Natural killer cell (primary cell): ENCODE measurements around the gene RTP2. TPM values are rescaled to one million over a fixed set of nuclear protein-coding genes. Genes with fewer than 3 reads are reported as not detected.

Experiments
- ATAC-seq, 3 donors: fragments of 150-1000 bp in 2 of 3; fragments of 200-7000 bp in 1 of 3; cut with Tn5 transposase; 1 replicate in 1 of 3; 2 replicates in 2 of 3; pipeline ENCODE4 v1.10.0; 2021; ENCODE audit warnings: mild to moderate bottlenecking in 2 of 3, moderate library complexity in 2 of 3
- DNase-seq, 2 donors: peaks; one replicate each; pipeline versions ENCODE4 v3.0.0 to v3.0.0-alpha.2; 2013 to 2021; ENCODE audit warnings: mixed read lengths in 1 of 2
- H3K27ac ChIP-seq: one replicate; pipeline ENCODE4 v1.5.1; 2013; ENCODE audit warnings: mild to moderate bottlenecking, low read length
- H3K27me3 ChIP-seq: one replicate; pipeline ENCODE4 v1.6.1; 2013; ENCODE audit warnings: low read length; ENCODE audit not compliant: control insufficient read depth, insufficient read depth
- H3K36me3 ChIP-seq: one replicate; pipeline ENCODE4 v1.6.1; 2013; ENCODE audit warnings: low read length; ENCODE audit not compliant: control insufficient read depth, insufficient read depth
- H3K4me1 ChIP-seq: one replicate; pipeline ENCODE4 v1.6.1; 2013; ENCODE audit warnings: low read length; ENCODE audit not compliant: control insufficient read depth, insufficient read depth
- H3K4me3 ChIP-seq: one replicate; pipeline ENCODE4 v1.5.1; 2013; ENCODE audit warnings: low read length
- H3K9me3 ChIP-seq: one replicate; pipeline ENCODE4 v1.6.1; 2013; ENCODE audit warnings: low read length; ENCODE audit not compliant: control insufficient read depth, insufficient read depth
- H3K27ac Mint-ChIP-seq, 2 donors: one replicate each; pipeline ENCODE4 v1.8.0; 2022; ENCODE audit warnings: mild to moderate bottlenecking in 2 of 2, mixed read lengths in 2 of 2, moderate library complexity in 1 of 2
- H3K27me3 Mint-ChIP-seq, 2 donors: one replicate each; pipeline ENCODE4 v1.8.0; 2022; ENCODE audit warnings: low read depth in 2 of 2, mixed read lengths in 2 of 2
- H3K36me3 Mint-ChIP-seq: one replicate; pipeline ENCODE4 v1.8.0; 2022; ENCODE audit warnings: mixed read lengths
- H3K4me1 Mint-ChIP-seq, 2 donors: one replicate each; pipeline ENCODE4 v1.8.0; 2022; ENCODE audit warnings: mixed read lengths in 2 of 2
- H3K4me3 Mint-ChIP-seq: one replicate; pipeline ENCODE4 v1.8.0; 2022; ENCODE audit warnings: mild to moderate bottlenecking, moderate library complexity, mixed read lengths
- H3K9me3 Mint-ChIP-seq, 2 donors: one replicate each; pipeline ENCODE4 v1.8.0; 2022; ENCODE audit warnings: mixed read lengths in 2 of 2
- CTCF ChIP-seq: fragments of 200-600 bp; IDR thresholded peaks from one replicate; pipeline ENCODE4 v1.8.0; 2022; ENCODE audit warnings: antibody characterized with exemption
- WGBS: methylation state at CpG from one replicate; pipeline ENCODE4 v1.1.7; 2013; ENCODE audit warnings: missing lambda C conversion rate; ENCODE audit not compliant: insufficient coverage; 5-methylcytosine and 5-hydroxymethylcytosine counted together
- intact Hi-C: fragments of 100-400 bp; cut with micrococcal nuclease; formaldehyde crosslinking; loops from one replicate; pipeline ENCODE4 v1.14.2; 2022
- total RNA-seq, 4 donors: library from RNA; stranded (reverse); fragments of 120-200 nt in 1 of 4; gene quantifications; one replicate each; pipeline versions ENCODE4 v1.2.3 to v1.2.4, GENCODE V29; 2013 to 2022

RTP2 gene
- total RNA-seq, 3 donors from 2014 or later (not counting 1 experiment from before 2014, with no cell fraction given): not detected

- intact Hi-C loops: no loop called here
Measured at GRCh38 chr3:187689984-187690383, 12.4 kb downstream of the RTP2 start.

DNA sequence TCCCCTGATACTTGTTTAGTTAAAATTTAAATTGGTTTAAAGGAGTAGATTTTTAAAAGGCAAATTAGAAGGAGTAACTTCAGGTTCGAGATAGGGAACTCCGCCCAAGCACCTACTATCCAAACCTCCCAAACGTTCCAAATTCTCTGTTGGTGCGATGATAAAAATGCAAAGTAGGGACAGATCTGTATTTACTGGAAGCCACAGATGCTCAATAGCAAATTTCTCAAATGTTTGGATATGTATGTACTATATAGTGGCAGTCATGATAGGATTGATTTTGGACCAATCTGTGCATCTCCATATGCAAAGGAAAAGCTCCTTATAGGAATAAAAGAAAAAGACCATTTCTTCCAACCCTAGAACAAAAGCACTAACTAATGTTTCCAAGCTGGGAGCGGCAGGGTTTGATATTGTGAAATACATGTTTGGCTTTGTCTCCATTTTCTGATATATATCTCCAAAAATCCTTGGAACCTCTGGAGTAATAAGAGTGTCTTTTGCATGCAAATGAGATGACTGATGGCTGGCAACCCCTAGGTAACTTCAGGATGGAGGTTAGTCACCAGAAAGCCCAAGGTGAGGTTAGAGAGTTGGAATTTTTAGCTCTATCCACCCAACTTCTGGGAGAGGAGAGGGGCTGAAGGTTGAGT, 15.6 kb downstream of the RTP2 start:
- no peak for TF ChIP-seq CTCF
- no peak overlapping the region for H3K27ac Mint-ChIP-seq
- 100% methylated on average over 1 of the region's 5 CpGs for WGBS

More at GRCh38 chr3:187689984-187690383, 12.4 kb downstream of the RTP2 start:
- Mint-ChIP-seq H3K27me3 (peaks cover 27 to 33% of the 10 kb centered on the region in 2 donors), H3K4me3 (no peak overlapping the region), H3K27ac (no peak overlapping the region), H3K36me3 (no peaks in the 10 kb centered on the region), H3K4me1 (no peaks in the 10 kb centered on the region), H3K9me3 (peaks cover 0 to 3% of the 10 kb centered on the region in 2 donors)
- WGBS: 73% methylated on average over 4 of the region's 4 CpGs
- no peak overlapping the region for H3K27ac ChIP-seq
- H3K27me3 ChIP-seq: peaks cover 12% of the 10 kb centered on the region
- no peak overlapping the region for H3K4me3 ChIP-seq
- ATAC-seq (no peak), DNase-seq (no peak)
- H3K36me3 ChIP-seq: no peaks in the 10 kb centered on the region
- peaks cover 5% of the 10 kb centered on the region for H3K9me3 ChIP-seq
- TF ChIP-seq CTCF: no peak
- no peaks in the 10 kb centered on the region for H3K4me1 ChIP-seq

DNA sequence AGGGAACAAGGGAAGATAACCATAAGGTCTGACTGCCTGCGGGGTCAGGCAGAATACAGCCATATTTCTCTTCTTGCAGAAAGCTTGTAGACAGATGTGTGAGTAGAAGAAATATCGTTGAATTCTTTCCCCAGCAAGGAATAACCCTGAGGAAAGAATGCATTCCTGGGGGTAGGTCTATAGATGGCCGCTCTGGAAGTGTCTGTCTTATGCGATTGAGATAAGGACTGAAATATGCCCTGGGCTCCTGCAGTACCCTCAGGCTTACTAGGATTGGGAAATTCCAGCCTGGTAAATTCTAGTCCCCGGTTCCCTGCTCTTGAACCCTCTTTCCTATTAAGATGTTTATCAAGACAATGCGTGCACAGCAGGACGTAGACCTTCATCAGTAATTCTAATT, 16.4 kb downstream of the RTP2 start:
- H3K27me3 Mint-ChIP-seq: peaks cover 19 to 33% of the 10 kb centered on the region in 2 donors

More for the DNA sequence above, 15.6 kb downstream of the RTP2 start:
- Histone ChIP-seq H3K27me3 (peaks cover 12% of the 10 kb centered on the region), H3K4me1 (no peaks in the 10 kb centered on the region), H3K27ac (no peak overlapping the region), H3K4me3 (no peak overlapping the region), H3K9me3 (peaks cover 5% of the 10 kb centered on the region), H3K36me3 (no peaks in the 10 kb centered on the region)
- no peak for DNase-seq
- H3K4me3 Mint-ChIP-seq: no peak overlapping the region
- H3K27me3 Mint-ChIP-seq: peaks cover 21 to 33% of the 10 kb centered on the region in 2 donors
- ATAC-seq: no peak
- no peaks in the 10 kb centered on the region for H3K36me3 Mint-ChIP-seq
- intact Hi-C loops: no loop called here
- H3K9me3 Mint-ChIP-seq: peaks cover 0 to 3% of the 10 kb centered on the region in 2 donors
- no peaks in the 10 kb centered on the region for H3K4me1 Mint-ChIP-seq

More for the DNA sequence above, 16.4 kb downstream of the RTP2 start:
- intact Hi-C loops: no loop called here
- Histone ChIP-seq H3K27me3 (peaks cover 12% of the 10 kb centered on the region), H3K9me3 (peaks cover 5% of the 10 kb centered on the region), H3K4me1 (no peaks in the 10 kb centered on the region), H3K4me3 (no peak overlapping the region), H3K27ac (no peak overlapping the region), H3K36me3 (no peaks in the 10 kb centered on the region)
- peaks cover 0 to 3% of the 10 kb centered on the region in 2 donors for H3K9me3 Mint-ChIP-seq
- 96% methylated on average over 7 of the region's 7 CpGs for WGBS
- no peak overlapping the region for H3K4me3 Mint-ChIP-seq
- H3K27ac Mint-ChIP-seq: no peak overlapping the region
- ATAC-seq: no peak
- H3K4me1 Mint-ChIP-seq: no peaks in the 10 kb centered on the region
- no peaks in the 10 kb centered on the region for H3K36me3 Mint-ChIP-seq
- TF ChIP-seq CTCF: no peak
- no peak for DNase-seq
